SJCRH30 (cell line): ENCODE results near the gene EPB41L2. TPM values are rescaled to one million over a fixed set of nuclear protein-coding genes. Genes with fewer than 3 reads are reported as not detected.
"Not testable (repeated sequence)": the region's sequence is repeated elsewhere in the genome, so short reads cannot be mapped to it uniquely, and the experiment has no call there.

Experiments used
- DNase-seq, 2 experiments: peaks; one replicate each; pipeline ENCODE4 v3.0.0-alpha.2; 2015 to 2020
- H3K27ac ChIP-seq: fragments of 250-450 bp; sonication (Bioruptor Pico); 2 replicates; pipeline ENCODE4 v1.5.1; 2020; ENCODE audit warnings: mild to moderate bottlenecking, moderate library complexity
- H3K27me3 ChIP-seq: fragments of 250-450 bp; sonication (Bioruptor Pico); 2 replicates; pipeline ENCODE4 v1.5.1; 2020; ENCODE audit warnings: mild to moderate bottlenecking, moderate library complexity
- H3K36me3 ChIP-seq: fragments of 250-450 bp; sonication (Bioruptor Pico); 2 replicates; pipeline ENCODE4 v1.5.1; 2020; ENCODE audit warnings: mild to moderate bottlenecking, moderate library complexity
- H3K4me1 ChIP-seq: fragments of 250-450 bp; sonication (Bioruptor Pico); 2 replicates; pipeline ENCODE4 v1.5.1; 2020; ENCODE audit warnings: mild to moderate bottlenecking, moderate library complexity
- H3K4me3 ChIP-seq: fragments of 250-450 bp; sonication (Bioruptor Pico); 2 replicates; pipeline ENCODE4 v1.5.1; 2020; ENCODE audit warnings: mild to moderate bottlenecking, moderate library complexity
- H3K9me3 ChIP-seq: fragments of 250-450 bp; sonication (Bioruptor Pico); replicated peaks from 2 replicates; pipeline ENCODE4 v1.5.1; 2020; ENCODE audit warnings: mild to moderate bottlenecking, moderate library complexity
- total RNA-seq: library from RNA; depleted of rRNA; stranded (reverse); fragments of >200 nt; shearing (Covaris generic); gene quantifications from 2 replicates; pipeline ENCODE4 v1.2.3, GENCODE V29; 2014

EPB41L2 gene
- total RNA-seq, 1 experiment from 2014 or later, result 95.9 TPM

DNA sequence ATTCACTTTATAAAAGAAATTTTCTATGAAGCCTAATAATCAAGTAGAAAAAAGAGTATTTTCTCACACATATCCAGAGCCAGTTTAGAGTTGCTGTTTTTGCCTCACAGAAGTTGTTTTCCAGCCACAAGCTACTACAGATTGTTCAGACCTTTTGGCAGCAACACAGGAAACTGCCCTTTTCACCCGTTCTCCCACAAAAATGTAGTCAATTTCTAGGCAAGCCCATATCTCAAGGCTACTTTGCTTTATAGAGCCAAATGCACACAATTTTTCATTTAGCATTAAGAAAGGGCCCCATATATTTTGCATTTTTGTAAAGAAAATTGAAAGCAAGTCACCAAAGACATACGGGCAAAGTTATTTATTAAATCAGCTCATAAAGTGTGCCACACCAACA lies 49.5 kb downstream of the EPB41L2 start:
- Histone ChIP-seq H3K4me3 (no peak overlapping the region), H3K27me3 (no peaks in the 10 kb centered on the region), H3K27ac (no peak overlapping the region), H3K36me3 (peaks cover 2% of the 10 kb centered on the region; the same call in 1 of the 2 replicates), H3K9me3 (no peaks in the 10 kb centered on the region; the same call in 1 of the 2 replicates), H3K4me1 (peaks cover 9% of the 10 kb centered on the region; the same call in 1 of the 2 replicates)
- DNase-seq, result peak; percentile 12 to 51

DNA sequence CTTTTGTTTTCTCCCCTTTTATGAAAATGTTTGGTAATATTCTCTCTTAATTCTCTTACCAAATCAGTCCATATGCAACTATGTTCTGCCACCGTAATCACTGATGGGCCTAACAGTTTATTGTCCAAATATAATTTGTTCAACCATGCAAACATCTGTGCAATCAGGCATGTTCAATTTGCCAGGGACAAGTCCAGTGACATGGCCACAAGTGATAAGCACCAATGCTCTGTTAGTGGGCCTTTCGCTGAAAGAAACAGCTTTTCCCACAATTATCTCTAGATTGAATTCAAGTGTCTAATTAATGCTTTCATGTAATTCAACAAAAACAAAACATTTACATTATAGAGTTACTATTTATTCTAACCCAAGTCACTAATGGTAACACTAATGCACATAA lies 53.3 kb downstream of the EPB41L2 start:
- H3K4me1 ChIP-seq, result peaks cover 9% of the 10 kb centered on the region; the same call in 1 of the 2 replicates
- H3K27me3 ChIP-seq, result no peaks in the 10 kb centered on the region
- H3K4me3 ChIP-seq, result no peak overlapping the region
- peaks cover 8% of the 10 kb centered on the region for H3K9me3 ChIP-seq
- DNase-seq, result no peak
- H3K36me3 ChIP-seq, result peaks cover 5% of the 10 kb centered on the region; the same call in 1 of the 2 replicates
- no peak overlapping the region for H3K27ac ChIP-seq

DNA sequence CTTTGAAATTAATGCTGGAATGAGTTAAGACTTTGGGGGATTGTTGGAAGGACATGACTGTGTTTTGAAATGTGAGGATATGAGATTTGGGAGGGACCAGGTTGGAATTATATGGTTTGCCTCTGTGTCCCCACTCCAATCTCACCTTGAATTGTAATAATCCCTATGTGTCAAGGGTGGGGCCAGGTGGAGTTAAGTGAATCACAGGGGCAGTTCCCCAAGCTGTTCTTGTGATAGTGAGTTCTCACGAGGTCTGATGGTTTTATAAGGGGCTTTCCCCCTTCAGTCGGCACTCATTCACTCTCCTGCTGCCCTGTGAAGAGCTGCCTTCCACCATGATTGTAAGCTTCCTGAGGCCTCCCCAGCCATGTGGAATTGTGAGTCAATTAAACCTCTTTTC lies 54.1 kb downstream of the EPB41L2 start:
- H3K9me3 ChIP-seq, H3K4me3 ChIP-seq, DNase-seq, H3K4me1 ChIP-seq, H3K27me3 ChIP-seq, H3K36me3 ChIP-seq, H3K27ac ChIP-seq: not testable (repeated sequence)

DNA sequence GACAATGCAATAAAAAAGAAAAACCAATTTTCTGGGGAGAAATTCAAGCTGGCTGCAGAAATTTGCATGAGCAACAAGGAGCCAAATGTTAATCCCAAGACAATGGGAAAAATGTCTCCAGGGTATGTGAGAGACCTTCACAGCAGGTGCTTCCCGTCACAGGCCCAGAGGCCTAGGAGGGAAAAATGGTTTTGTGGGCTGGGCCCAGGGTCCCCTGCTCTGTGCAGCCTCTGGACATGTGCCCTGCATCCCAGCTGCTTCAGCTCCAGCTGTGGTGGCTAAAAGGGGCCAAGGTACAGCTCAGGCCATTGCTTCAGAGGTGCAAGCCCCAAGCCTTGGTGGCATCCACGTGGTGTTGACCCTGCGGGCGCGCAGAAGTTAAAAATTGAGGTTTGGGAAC lies 55.1 kb downstream of the EPB41L2 start:
- H3K4me1 ChIP-seq, H3K4me3 ChIP-seq, DNase-seq, H3K27me3 ChIP-seq, H3K27ac ChIP-seq, H3K9me3 ChIP-seq, H3K36me3 ChIP-seq: not testable (repeated sequence)

DNA sequence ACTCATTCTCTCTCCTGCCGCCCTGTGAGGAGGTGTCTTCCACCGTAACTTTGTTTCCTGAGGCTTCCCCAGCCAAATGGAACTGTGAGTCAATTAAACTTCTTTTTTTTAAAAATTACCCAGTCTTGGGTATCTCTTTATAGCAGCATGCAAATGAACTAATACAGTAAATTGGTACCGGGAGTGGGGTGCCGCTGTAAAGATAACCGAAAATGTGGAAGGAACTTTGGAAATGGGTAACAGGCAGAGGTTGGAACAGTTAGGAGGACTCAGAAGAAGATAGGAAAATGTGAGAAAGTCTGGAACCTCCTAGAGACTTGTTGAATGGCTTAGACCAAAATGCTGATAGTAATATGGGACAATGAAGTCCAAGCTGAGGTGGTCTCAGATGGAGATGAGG lies 55.8 kb downstream of the EPB41L2 start:
- no peak overlapping the region for H3K27ac ChIP-seq
- H3K4me3 ChIP-seq, result no peak overlapping the region
- H3K36me3 ChIP-seq, result peaks cover 5% of the 10 kb centered on the region; the same call in 1 of the 2 replicates
- peaks cover 15% of the 10 kb centered on the region; the same call in 1 of the 2 replicates for H3K4me1 ChIP-seq
- no peak for DNase-seq
- peaks cover 8% of the 10 kb centered on the region for H3K9me3 ChIP-seq
- no peaks in the 10 kb centered on the region for H3K27me3 ChIP-seq

DNA sequence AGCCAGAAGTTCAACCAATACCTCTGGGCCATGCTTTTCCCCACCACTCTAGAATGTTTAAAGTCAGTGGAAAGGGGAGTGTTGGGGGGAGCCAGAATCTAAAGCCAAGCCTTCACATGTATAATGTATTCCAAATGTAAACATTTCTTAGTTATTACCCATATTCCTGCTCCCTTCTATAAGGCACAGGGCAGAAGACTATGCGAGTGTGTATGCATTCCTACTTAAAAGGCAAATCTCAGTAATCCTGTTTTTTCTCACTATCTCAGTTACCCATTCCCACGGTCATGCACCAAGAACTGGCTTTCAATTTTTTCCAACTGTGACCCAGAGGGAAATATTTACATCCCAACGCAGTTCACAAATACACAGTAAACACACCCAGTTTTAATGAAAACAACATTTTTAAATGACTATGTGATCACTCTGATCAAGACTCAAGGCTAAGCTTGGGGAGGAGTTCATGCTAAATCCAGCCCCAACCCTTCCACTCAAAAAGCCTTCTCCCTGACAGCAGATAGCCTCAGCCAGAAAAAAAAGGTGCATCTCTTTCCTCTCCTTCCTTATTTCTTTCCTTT lies 57.5 kb downstream of the EPB41L2 start:
- H3K27ac ChIP-seq, result no peak overlapping the region
- peaks cover 17% of the 10 kb centered on the region; the same call in 1 of the 2 replicates for H3K4me1 ChIP-seq
- no peak for DNase-seq
- H3K9me3 ChIP-seq, result peaks cover 8% of the 10 kb centered on the region
- peaks cover 5% of the 10 kb centered on the region; the same call in 1 of the 2 replicates for H3K36me3 ChIP-seq
- no peak overlapping the region for H3K4me3 ChIP-seq
- H3K27me3 ChIP-seq, result no peaks in the 10 kb centered on the region

DNA sequence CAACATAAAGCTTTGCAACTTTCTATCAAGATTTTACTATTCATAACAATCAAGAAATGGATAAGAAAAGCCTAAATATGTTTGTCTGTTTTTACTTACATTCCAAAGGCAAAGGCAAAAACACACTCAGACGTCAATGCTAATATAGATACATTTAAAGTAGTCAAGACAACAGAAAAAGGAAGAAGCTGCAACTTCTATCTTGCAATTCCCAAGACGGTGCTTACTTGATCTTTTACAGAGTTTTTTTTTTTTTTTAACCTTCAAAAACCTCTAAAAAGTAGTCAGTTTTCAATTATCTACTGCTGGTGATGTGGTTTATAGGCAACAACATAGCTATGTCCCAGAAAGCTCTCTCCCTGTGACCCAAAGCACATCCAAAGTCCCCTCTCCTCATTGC lies 58.1 kb downstream of the EPB41L2 start:
- H3K4me1 ChIP-seq, result peaks cover 17% of the 10 kb centered on the region; the same call in 1 of the 2 replicates
- no peak for DNase-seq

DNA sequence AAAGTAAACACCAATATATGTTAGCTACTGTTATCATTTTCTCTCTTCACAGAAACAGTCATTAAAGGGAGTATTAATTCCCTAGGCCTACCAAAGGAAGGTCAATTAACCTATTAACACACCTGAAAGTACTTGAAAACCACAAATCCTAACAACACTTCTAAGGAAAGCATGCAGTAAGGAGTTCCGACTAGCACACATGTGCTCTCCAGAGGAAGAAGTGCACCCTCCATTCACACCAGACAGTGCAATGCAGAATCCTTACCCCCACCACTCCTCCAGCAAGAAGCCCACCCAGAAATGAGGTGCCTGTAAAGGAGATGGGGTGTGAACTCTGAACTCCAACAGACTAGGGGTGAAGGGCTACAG lies 58.7 kb downstream of the EPB41L2 start:
- Histone ChIP-seq H3K36me3 (0 out of 2 replicates have a peak, but pooled peaks cover 3% of the 10 kb centered on the region), H3K4me3 (no peak overlapping the region), H3K4me1 (peaks cover 17% of the 10 kb centered on the region; the same call in 1 of the 2 replicates), H3K27ac (no peak overlapping the region), H3K27me3 (no peaks in the 10 kb centered on the region), H3K9me3 (peaks cover 8% of the 10 kb centered on the region)
- no peak for DNase-seq

More for the DNA sequence above, 58.1 kb downstream of the EPB41L2 start:
- peaks cover 8% of the 10 kb centered on the region for H3K9me3 ChIP-seq
- H3K36me3 ChIP-seq, result peaks cover 3% of the 10 kb centered on the region; the same call in 1 of the 2 replicates
- no peak overlapping the region for H3K27ac ChIP-seq
- no peak overlapping the region for H3K4me3 ChIP-seq
- no peaks in the 10 kb centered on the region for H3K27me3 ChIP-seq

DNA sequence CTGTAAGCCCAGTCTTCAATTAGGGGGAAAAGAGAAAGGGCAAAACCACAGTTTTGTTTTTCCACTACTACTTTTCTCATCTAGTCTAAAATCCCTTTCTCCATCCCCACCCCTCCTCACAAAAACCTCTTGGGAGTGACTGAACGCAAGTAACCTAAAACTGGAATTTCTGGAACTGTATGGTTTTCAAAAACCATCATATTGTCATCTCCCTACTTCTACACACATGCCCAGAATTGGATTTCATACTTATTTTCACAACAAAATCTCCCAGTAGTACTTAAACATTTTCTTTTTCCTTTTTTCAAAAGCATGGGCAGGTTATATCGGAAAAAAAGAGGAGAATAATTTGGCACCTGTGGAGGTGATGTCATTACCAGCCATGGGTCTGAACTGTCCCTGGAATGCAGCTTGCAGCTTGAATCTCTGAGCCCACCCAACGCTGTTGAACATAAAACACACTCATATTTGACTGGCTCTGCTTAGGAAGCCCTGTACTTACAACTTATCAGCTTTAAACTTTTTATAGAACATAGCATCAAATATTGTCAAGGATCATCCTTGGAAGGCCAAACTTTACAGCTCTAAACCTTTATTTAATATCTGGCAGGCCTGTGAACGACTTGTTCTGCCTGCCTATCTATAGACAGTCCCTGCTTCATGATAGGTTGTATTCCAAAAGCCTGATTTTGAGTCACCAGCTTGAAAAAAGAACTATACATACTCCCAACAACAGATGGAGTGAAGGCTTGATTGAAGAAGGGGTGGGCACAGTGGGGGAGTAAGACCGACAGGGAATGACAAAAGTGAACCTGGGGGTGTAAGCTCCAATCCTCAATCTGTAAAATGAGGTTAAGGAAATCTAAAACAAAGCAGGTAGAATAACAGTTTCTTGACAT lies 59.3 kb downstream of the EPB41L2 start:
- Histone ChIP-seq H3K4me1 (peaks cover 17% of the 10 kb centered on the region; the same call in 1 of the 2 replicates), H3K4me3 (no peak overlapping the region), H3K9me3 (peaks cover 8% of the 10 kb centered on the region), H3K36me3 (0 out of 2 replicates have a peak, but pooled peaks cover 3% of the 10 kb centered on the region), H3K27ac (no peak overlapping the region), H3K27me3 (no peaks in the 10 kb centered on the region)
- peak in 1 of 2 experiments; percentile 15 for DNase-seq

DNA sequence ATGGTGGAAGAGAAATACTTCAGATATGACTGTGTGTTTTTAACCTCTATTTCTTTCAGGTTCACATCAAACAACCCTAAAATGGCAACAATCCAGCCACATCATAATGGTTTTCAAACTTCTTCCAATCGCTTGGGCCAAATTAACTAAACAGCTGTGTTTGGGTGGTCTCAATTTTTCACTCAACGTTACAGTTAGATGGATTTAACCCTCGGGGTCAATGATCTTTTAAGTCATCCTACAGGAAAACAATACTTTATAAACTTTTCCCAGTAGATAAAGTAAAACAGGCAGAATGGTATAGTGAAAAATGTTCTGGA lies 60.4 kb downstream of the EPB41L2 start:
- no peaks in the 10 kb centered on the region for H3K27me3 ChIP-seq
- peak in 1 of 2 experiments; percentile 23 for DNase-seq
- H3K4me1 ChIP-seq, result peaks cover 17% of the 10 kb centered on the region; the same call in 1 of the 2 replicates
- H3K27ac ChIP-seq, result no peak overlapping the region
- 0 out of 2 replicates have a peak, but pooled peaks cover 4% of the 10 kb centered on the region for H3K9me3 ChIP-seq
- no peaks in the 10 kb centered on the region for H3K36me3 ChIP-seq
- no peak overlapping the region for H3K4me3 ChIP-seq

DNA sequence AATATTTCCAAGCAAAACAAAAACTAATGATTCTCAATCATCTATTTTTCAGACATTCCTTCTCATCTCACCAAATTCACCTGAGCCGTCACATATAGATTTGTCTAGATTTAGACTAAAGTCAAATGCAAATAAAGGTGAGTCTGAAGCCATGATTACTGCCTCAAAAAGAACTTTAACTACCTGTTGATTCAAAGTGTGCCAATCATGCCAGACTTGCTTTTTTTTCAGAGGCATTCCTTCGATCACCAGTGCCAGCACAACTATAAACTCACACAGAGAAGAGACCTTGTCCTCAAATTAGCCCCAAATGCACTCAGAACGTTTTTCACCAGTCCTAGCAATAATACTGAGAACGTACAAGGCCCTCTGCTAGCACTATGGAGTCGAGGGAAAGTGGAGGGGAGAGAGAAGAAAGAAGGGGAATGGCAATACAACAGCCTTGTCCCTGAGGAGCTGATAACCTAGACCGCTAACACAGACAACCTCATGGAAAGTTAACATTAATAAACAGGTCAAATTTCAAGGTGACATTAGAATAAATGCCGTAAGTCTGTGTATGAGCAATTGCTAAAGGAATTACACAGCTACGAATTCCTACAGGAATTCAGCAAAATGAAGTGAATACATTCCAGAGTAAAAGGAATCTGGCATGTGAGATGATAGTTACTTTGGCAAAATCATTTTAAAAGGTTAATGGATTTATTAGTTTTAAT lies 60.9 kb downstream of the EPB41L2 start:
- DNase-seq, result no peak
- Histone ChIP-seq H3K27me3 (no peaks in the 10 kb centered on the region), H3K4me3 (no peak overlapping the region), H3K27ac (no peak overlapping the region), H3K9me3 (0 out of 2 replicates have a peak, but pooled peaks cover under 1% of the 10 kb centered on the region), H3K36me3 (no peaks in the 10 kb centered on the region), H3K4me1 (peaks cover 17% of the 10 kb centered on the region; the same call in 1 of the 2 replicates)

DNA sequence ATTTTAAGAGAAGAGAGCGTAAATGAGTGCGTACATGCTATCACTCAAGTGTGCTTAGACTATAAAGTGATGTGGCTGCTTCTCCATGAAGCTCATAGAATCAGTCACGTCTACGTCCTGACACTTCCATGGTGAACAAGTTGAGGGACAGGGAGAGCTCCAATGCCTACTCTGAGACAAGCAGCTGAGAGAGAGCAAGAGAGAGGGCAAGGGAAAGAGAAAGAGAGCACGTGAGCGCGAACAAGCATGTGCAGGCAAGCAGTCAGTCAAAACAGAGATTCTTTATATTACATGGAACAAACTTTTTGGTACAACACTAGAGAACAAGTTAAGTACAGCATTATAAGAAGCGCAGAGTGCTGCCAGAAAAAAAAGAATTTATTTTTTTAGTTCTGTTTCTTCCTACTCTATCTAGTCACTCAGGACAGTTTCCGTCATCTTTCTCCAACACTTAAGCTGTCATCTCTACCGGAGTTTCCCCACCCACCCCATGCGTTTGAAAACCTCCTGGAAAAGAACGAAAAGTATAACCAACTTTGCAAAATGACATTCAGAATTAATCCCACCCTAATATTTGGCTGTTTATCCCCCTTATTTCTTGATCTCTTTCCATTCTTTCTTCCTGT lies 61.8 kb downstream of the EPB41L2 start:
- H3K4me1 ChIP-seq, result peaks cover 25% of the 10 kb centered on the region
- DNase-seq, result no peak
- no peak overlapping the region for H3K27ac ChIP-seq
- H3K4me3 ChIP-seq, result no peak overlapping the region
- H3K9me3 ChIP-seq, result no peaks in the 10 kb centered on the region
- H3K36me3 ChIP-seq, result no peaks in the 10 kb centered on the region
- H3K27me3 ChIP-seq, result no peaks in the 10 kb centered on the region

DNA sequence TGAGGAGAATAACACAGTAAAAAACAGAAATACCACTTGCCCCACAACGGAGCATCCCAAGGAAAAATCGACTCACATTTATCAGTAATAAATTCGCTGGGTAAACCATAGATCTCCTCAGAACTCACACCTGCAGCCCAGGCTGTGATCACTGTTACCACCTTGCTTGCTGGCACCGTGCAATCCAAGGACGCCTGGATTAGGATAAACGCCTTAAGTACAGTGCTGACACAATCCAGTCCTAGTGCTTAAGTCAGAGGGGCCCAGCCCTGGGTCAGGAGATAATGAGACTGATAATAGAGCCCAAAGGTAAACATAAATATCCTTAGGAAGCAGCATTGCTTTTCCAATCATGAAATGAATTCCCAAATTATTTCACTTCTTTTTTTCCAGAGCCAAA lies 62.5 kb downstream of the EPB41L2 start:
- Histone ChIP-seq H3K9me3 (no peaks in the 10 kb centered on the region), H3K27ac (no peak overlapping the region), H3K27me3 (no peaks in the 10 kb centered on the region), H3K4me1 (peaks cover 32% of the 10 kb centered on the region), H3K36me3 (no peaks in the 10 kb centered on the region), H3K4me3 (no peak overlapping the region)
- DNase-seq, result no peak

DNA sequence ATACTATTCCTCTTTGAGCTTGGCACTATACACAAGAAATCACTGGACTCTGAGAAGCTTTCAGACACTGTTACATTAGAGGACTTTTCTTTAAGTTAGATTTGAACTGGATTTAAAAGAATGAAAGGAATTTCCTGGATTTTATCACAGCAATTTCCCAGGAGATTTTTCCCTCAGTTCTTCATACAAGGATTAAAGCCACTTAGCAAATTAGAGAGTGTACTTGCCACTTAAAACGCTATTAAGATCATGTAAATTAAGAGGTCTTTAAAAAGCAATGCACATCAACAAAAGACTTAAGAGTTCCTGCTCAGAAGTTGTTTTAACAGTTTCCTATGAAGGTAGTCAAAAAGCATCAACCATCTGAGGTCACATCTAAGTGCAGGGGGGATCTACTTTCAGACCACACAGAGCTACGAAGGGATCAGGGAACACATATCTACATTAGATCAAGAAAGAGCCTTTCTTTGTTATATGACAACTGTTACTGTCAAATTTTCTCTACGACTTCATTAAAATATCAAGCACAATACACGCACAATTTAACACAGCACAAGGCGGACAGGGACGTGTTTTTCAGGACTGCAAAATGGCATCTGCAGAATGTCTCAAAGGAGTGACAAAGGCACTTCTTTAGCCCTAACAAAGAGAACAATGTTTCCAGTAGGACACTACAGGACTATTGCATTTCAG lies 65.8 kb downstream of the EPB41L2 start:
- H3K27me3 ChIP-seq, result no peaks in the 10 kb centered on the region
- H3K9me3 ChIP-seq, result no peaks in the 10 kb centered on the region
- peak overlapping the region; percentile 21 for H3K4me3 ChIP-seq
- peaks cover 16% of the 10 kb centered on the region for H3K4me1 ChIP-seq
- H3K27ac ChIP-seq, result peak overlapping the region; percentile 38
- DNase-seq, result peak; percentile 58 to 80
- no peaks in the 10 kb centered on the region for H3K36me3 ChIP-seq
